Cardiac muscle cell (in vitro differentiated cells and primary cell): ENCODE results near the gene ERBB2. TPM values are rescaled to one million over a fixed set of nuclear protein-coding genes. Genes with fewer than 3 reads are reported as not detected.

ENCODE experiments used
- DNase-seq, 2 donors: peaks; one replicate each; pipeline versions ENCODE4 v3.0.0 to v3.0.0-alpha.2; 2010 to 2017; ENCODE audit warnings: low read depth in 1 of 2, low spot score in 1 of 2
- H3K27ac ChIP-seq: fragments of 200-600 bp; sonication (generic); 2 replicates; pipeline ENCODE4 v1.5.1; 2016
- H3K27me3 ChIP-seq: fragments of 200-600 bp; sonication (generic); 2 replicates; pipeline ENCODE4 v1.6.0; 2016; ENCODE audit warnings: control low read depth
- H3K36me3 ChIP-seq: fragments of 200-600 bp; sonication (generic); 2 replicates; pipeline ENCODE4 v1.5.1; 2016; ENCODE audit warnings: control low read depth
- H3K4me1 ChIP-seq: fragments of 200-600 bp; sonication (generic); 2 replicates; pipeline ENCODE4 v1.8.1; 2017; ENCODE audit warnings: low read depth, mild to moderate bottlenecking, mixed run types
- H3K4me3 ChIP-seq: fragments of 200-600 bp; sonication (generic); 2 replicates; pipeline ENCODE4 v1.5.1; 2016; ENCODE audit warnings: mild to moderate bottlenecking
- H3K9me3 ChIP-seq: fragments of 200-600 bp; sonication (generic); 2 replicates; pipeline ENCODE4 v1.5.1; 2017; ENCODE audit warnings: low read depth, mild to moderate bottlenecking, control low read depth
- polyA plus RNA-seq: library from polyadenylated mRNA; unstranded; fragments of >200 nt; fragmentation: Nextera tagmentation; extraction: Ambion mirVana; gene quantifications from 2 replicates; pipeline ENCODE4 v1.2.1, GENCODE V29; 2016
- total RNA-seq: library from RNA; depleted of rRNA; stranded (reverse); fragments of >200 nt; gene quantifications from 2 replicates; pipeline ENCODE4 v1.2.3, GENCODE V29; 2016
- TF ChIP-seq, protein P1 (sequence below): IDR thresholded peaks from 2 replicates; pipeline ENCODE4 v1.5.1; 2012; ENCODE audit warnings: low read depth, mild to moderate bottlenecking, low read length

The ERBB2 gene
- total and polyA plus RNA-seq, 2 experiments from 2014 or later, result 194 to 310 TPM

DNA sequence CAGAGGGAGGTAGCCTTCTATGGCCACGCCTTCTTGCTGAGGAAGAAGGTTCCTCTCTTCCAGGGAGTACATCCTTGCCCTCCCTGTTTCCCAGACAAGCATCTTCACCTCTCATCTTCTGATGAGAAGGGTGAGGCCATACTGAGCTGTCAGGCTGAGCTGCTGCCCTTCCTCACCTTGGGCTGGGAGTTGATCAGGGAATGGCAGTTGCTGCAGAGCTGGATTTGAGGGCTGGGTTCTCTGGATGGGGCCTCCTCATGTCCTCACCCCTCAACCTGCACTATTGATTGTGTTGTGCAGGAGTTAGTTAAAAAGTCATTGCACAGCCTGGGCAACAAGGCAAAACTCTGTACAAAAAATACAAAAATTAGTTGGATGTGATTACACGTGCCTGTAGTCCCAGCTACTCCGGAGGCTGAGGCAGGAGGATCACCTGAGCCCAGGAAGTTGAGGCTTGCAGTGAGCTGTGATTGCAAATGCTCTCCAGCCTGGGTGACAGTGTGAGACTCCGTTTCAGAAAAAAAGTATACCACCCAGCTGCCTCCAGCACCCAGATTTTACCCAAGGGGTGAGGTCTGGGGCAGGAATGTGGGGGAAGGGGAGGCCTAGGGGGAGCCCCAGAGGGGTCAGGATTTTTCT lies 2.0 kb downstream of the ERBB2 start:
- peak overlapping the region; percentile 93 for H3K27ac ChIP-seq
- peak overlapping the region; percentile 66 for H3K4me3 ChIP-seq
- H3K9me3 ChIP-seq, result no peaks in the 10 kb centered on the region
- H3K36me3 ChIP-seq, result peaks cover 1% of the 10 kb centered on the region
- TF ChIP-seq, protein P1, sequence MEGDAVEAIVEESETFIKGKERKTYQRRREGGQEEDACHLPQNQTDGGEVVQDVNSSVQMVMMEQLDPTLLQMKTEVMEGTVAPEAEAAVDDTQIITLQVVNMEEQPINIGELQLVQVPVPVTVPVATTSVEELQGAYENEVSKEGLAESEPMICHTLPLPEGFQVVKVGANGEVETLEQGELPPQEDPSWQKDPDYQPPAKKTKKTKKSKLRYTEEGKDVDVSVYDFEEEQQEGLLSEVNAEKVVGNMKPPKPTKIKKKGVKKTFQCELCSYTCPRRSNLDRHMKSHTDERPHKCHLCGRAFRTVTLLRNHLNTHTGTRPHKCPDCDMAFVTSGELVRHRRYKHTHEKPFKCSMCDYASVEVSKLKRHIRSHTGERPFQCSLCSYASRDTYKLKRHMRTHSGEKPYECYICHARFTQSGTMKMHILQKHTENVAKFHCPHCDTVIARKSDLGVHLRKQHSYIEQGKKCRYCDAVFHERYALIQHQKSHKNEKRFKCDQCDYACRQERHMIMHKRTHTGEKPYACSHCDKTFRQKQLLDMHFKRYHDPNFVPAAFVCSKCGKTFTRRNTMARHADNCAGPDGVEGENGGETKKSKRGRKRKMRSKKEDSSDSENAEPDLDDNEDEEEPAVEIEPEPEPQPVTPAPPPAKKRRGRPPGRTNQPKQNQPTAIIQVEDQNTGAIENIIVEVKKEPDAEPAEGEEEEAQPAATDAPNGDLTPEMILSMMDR, result no peak
- DNase-seq, result no peak
- H3K4me1 ChIP-seq, result peaks cover 55% of the 10 kb centered on the region
- H3K27me3 ChIP-seq, result no peaks in the 10 kb centered on the region

DNA sequence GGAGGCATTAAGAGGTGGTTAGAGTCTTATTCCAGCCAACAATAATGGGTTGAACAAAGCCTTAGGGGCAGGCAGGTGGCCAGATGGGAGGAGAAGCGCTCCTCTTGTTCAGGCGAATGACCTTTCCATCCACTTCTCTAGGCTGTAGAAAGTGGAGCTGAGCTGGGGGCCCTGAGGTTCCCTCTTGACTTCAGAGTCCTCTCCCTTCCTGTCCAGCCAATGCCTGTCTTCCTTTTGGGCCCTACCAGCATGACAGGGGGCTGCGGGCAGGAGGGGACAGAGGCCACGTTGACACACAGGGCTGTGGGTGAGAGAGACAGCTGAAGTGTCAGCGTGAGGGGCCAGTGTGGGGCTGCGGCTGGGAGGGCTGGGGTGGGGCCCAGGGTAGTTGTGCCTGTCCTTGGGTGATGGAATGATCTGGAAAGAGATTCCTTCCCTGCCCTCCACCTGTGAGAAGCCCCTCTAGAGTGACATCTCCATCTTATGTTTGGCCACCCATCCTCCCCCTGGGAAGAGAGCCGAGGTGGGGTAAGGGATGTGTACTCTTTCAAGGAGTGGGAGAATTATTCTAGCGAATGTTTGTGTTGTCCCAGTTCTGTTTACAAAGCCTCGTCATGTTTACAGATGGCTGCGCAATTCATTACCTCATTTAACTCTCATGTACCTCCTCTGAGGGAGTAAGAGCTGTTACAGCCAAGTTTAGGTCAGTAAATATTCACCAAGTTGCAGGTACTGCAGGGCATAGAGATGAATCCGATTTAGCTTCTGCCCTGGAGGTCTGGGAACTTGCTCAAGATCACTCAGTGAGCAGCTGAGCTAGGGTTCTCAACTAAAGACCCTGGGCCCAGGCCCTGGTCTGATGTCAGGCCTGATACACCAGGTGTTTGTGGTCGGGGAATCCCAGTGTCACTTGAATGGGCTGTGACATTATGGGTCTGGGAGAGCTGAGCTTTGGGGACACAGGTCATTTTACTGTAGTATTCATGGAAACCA lies 3.3 kb downstream of the ERBB2 start:
- DNase-seq, result peak in 1 of 2 donors; percentile 72
- no peaks in the 10 kb centered on the region for H3K9me3 ChIP-seq
- H3K27me3 ChIP-seq, result no peaks in the 10 kb centered on the region
- TF ChIP-seq, protein P1, result no peak
- H3K4me3 ChIP-seq, result peak overlapping the region; percentile 66
- peak overlapping the region; percentile 93 for H3K27ac ChIP-seq
- peaks cover 13% of the 10 kb centered on the region for H3K36me3 ChIP-seq
- peaks cover 55% of the 10 kb centered on the region for H3K4me1 ChIP-seq

DNA sequence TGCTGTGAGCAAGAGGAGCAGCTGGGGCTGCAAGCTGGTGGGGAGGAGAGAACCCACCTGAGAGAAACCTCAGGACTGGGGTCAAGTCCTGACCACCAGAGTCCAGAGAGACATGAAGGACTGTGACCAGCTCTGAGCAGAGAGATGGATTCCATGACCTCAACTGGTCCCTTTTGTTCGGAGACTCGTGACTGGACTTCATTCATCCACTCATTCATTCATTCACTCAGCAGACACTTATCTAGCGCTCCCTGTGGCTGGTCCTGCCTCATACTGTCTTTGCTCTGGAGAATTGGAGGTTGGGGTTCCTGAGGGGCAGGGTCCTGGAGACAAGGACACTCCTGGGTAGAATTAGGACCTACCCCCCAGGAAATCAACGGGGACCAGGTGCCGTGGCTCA lies 4.0 kb downstream of the ERBB2 start:
- peaks cover 54% of the 10 kb centered on the region for H3K4me1 ChIP-seq
- no peak overlapping the region for H3K4me3 ChIP-seq
- no peaks in the 10 kb centered on the region for H3K27me3 ChIP-seq
- TF ChIP-seq, protein P1, result no peak
- H3K36me3 ChIP-seq, result peaks cover 20% of the 10 kb centered on the region
- no peak for DNase-seq
- H3K9me3 ChIP-seq, result no peaks in the 10 kb centered on the region
- peak overlapping the region; percentile 93 for H3K27ac ChIP-seq

DNA sequence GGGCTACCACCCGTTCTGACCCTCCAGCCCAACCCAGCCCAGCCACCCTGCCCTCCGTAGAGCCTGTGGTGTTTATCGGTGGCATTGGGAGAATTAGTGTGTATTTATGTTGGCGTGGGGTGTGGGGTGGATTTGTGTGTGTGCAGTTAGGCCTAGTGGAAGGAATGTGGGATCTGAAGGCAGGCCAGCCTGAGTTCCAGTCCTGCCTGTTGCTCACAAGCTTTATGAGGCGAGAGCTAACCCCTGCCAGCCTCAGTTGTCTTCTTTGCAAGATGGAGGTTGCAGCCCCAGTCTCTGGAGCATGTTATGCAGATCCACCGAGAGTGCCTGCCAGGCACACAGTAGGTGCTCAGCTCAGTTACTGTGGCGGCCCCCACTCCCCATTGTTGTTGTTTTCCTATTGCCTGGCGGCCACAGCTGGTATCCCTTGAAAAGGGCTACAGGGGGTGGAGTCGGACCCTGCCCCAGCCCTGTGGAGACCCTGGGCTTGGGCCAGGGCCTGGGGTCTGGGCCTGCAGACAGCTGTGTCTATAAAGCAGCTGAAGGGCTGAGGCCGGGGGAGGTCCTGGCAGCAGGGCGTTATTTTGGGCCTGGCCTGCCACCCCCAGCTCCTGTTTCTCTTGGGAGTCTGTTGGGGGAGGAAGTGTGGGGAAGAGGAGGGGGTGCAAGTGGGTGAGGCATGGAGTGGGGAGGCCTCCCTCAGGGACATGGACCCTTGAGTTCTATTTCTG lies 5.1 kb downstream of the ERBB2 start:
- Histone ChIP-seq H3K4me1 (peaks cover 48% of the 10 kb centered on the region), H3K27ac (peak overlapping the region; percentile 93), H3K27me3 (no peaks in the 10 kb centered on the region), H3K4me3 (no peak overlapping the region), H3K9me3 (no peaks in the 10 kb centered on the region), H3K36me3 (peaks cover 31% of the 10 kb centered on the region)
- peak; percentile 14 to 61 for DNase-seq
- TF ChIP-seq, protein P1, result peak; percentile 24

DNA sequence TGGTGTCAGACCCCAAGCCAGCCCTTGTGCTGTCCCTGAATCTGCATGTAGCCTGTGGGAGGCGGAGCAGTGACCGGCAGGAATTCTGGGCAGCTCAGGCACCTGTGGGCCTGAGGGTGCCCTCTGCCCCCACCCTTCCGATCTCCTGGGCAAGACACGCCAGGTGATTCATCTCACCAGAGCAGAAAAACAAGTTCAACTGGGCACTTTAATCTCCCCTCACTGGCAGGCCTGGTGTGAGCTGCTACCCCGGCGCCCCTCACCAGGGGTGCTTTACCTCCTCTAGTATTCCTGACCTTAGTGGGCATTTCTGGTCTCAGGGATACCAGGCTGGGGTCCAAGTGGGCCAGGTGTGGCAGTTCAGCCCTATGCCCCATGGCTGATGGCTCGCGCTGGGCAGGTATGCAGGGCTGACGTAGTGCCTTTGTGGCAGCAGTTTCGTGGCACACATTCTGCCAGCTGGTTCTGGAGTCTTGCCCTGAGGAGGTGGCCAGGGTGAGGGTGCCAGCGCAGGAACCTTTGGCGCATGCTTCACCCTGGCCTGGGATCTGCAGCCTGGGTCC lies 6.0 kb downstream of the ERBB2 start:
- no peak for DNase-seq
- Histone ChIP-seq H3K4me1 (peaks cover 48% of the 10 kb centered on the region), H3K4me3 (no peak overlapping the region), H3K27ac (peak overlapping the region; percentile 93), H3K9me3 (no peaks in the 10 kb centered on the region), H3K27me3 (no peaks in the 10 kb centered on the region), H3K36me3 (peaks cover 40% of the 10 kb centered on the region)
- TF ChIP-seq, protein P1, result no peak
